HepG2 (cell line): Measurements from ENCODE around the gene FBXL13. TPM values are rescaled to one million over a fixed set of nuclear protein-coding genes. Genes with fewer than 3 reads are reported as not detected.

Experiments used
- ATAC-seq: fragments of 200-7000 bp; cut with Tn5 transposase; 3 replicates; pipeline ENCODE4 v1.9.1; 2020; ENCODE audit warnings: mild to moderate bottlenecking, moderate library complexity
- BruUV-seq: library from RNA; stranded (reverse); fragments of 400-500 nt; replicated peaks from 2 replicates; lab custom pipeline; 2021; lab: Mats Ljungman, UMichigan
- CTCF ChIA-PET: fragments of 300-600 bp; formaldehyde crosslinking; extraction: SDS; loops from one replicate; lab custom pipeline; 2021; ENCODE audit warnings: low total read pairs, inconsistent platforms, low intra/inter-chr PET ratio; lab: Yijun Ruan, JAX
- POLR2A ChIA-PET: fragments of 350-600 bp; sonication (Branson Sonifier 250); formaldehyde crosslinking; loops from one replicate; lab custom pipeline; 2020; ENCODE audit warnings: antibody characterized with exemption, inconsistent platforms; lab: Yijun Ruan, JAX
- DNase-seq: peaks from one replicate; pipeline ENCODE4 v3.0.0-alpha.2; 2015; ENCODE audit warnings: low spot score
- FAIRE-seq: peaks from 3 replicates; lab custom pipeline; 2011; peaks lifted over from hg19 to GRCh38; lab: Jason Lieb, UNC
- H2AFZ ChIP-seq: one replicate; pipeline ENCODE4 v1.6.1; 2011; ENCODE audit warnings: low read length, inconsistent platforms
- H3K27ac ChIP-seq: fragments of 300-600 bp; 3 replicates; pipeline ENCODE4 v1.8.0; 2011; ENCODE audit warnings: mixed run types, mild to moderate bottlenecking, mixed read lengths, low read length, inconsistent platforms; ENCODE audit not compliant: insufficient read depth; ENCODE audit errors: extremely low read length
- H3K27me3 ChIP-seq, 2 experiments: fragments of 200-600 bp in 1 of 2; 2 replicates in 1 of 2; 3 replicates in 1 of 2; pipeline versions ENCODE4 v1.6.0 to v1.8.0; 2011; ENCODE audit warnings: low read length in 2 of 2, mild to moderate bottlenecking in 2 of 2, moderate library complexity in 2 of 2, inconsistent platforms in 1 of 2; ENCODE audit not compliant: insufficient read depth in 2 of 2, control insufficient read depth in 1 of 2
- H3K36me3 ChIP-seq, 2 experiments: fragments of 200-600 bp in 1 of 2; replicated peaks in 1 of 2; 2 replicates in 1 of 2; 3 replicates in 1 of 2; pipeline versions ENCODE4 v1.5.1 to v1.8.0; 2011; ENCODE audit warnings: low read length in 2 of 2, inconsistent platforms in 1 of 2; ENCODE audit not compliant: insufficient read depth in 2 of 2, control insufficient read depth in 1 of 2
- H3K4me1 ChIP-seq: 2 replicates; pipeline ENCODE4 v1.5.1; 2012; ENCODE audit warnings: low read length, inconsistent platforms; ENCODE audit not compliant: insufficient read depth
- H3K4me2 ChIP-seq: 2 replicates; pipeline ENCODE4 v1.6.0; 2011; ENCODE audit warnings: low read depth, low read length, inconsistent platforms
- H3K4me3 ChIP-seq, 3 experiments: fragments of 200-600 bp in 1 of 3; sonication (generic), shearing (Covaris generic) in 1 of 3; replicated peaks in 1 of 3; 2 replicates each; pipeline ENCODE4 v1.5.1; 2011 to 2016; ENCODE audit warnings: low read length in 3 of 3, inconsistent platforms in 2 of 3, low read depth in 2 of 3, mild to moderate bottlenecking in 2 of 3, control low read depth in 1 of 3, mixed read lengths in 1 of 3; ENCODE audit not compliant: insufficient read depth in 1 of 3
- H3K79me2 ChIP-seq: one replicate; pipeline ENCODE4 v1.6.1; 2011; ENCODE audit warnings: low read length, inconsistent platforms; ENCODE audit not compliant: insufficient read depth
- H3K9ac ChIP-seq: 2 replicates; pipeline ENCODE4 v1.6.0; 2011; ENCODE audit warnings: mild to moderate bottlenecking, low read depth, low read length, inconsistent platforms; ENCODE audit not compliant: insufficient read depth
- H3K9me3 ChIP-seq: 2 replicates; pipeline ENCODE4 v1.5.1; 2012; ENCODE audit warnings: mild to moderate bottlenecking, low read length
- H4K20me1 ChIP-seq: 2 replicates; pipeline ENCODE4 v1.6.0; 2011; ENCODE audit warnings: inconsistent platforms, mild to moderate bottlenecking, low read length, moderate library complexity; ENCODE audit not compliant: insufficient read depth
- ARNT ChIP-seq: fragments of 450-650 bp; IDR thresholded peaks from 2 replicates; pipeline ENCODE4 v1.6.1; 2017
- MZF1 ChIP-seq: sonication (generic); formaldehyde crosslinking; IDR thresholded peaks from 2 replicates; pipeline ENCODE4 v1.8.1; 2023; ENCODE audit warnings: mild to moderate bottlenecking, missing genetic modification reagents, borderline replicate concordance
- PHF21A ChIP-seq: sonication (generic); formaldehyde crosslinking; IDR thresholded peaks from 2 replicates; pipeline ENCODE4 v1.5.0; 2020; ENCODE audit warnings: mild to moderate bottlenecking, missing genetic modification reagents
- RXRB ChIP-seq: IDR thresholded peaks from 2 replicates; pipeline ENCODE4 v1.6.1; 2016; ENCODE audit warnings: borderline replicate concordance, missing genetic modification reagents, missing compliant biosample characterization
- SCMH1 ChIP-seq: sonication (generic); formaldehyde crosslinking; IDR thresholded peaks from 2 replicates; pipeline ENCODE4 v1.9.0; 2021; ENCODE audit warnings: missing genetic modification reagents, mild to moderate bottlenecking, borderline replicate concordance
- TBX3 ChIP-seq: fragments of 450-650 bp; IDR thresholded peaks from 2 replicates; pipeline ENCODE4 v1.6.1; 2017; ENCODE audit warnings: antibody characterized with exemption, mild to moderate bottlenecking, inconsistent platforms, borderline replicate concordance
- ZC3H4 ChIP-seq: sonication (generic); formaldehyde crosslinking; IDR thresholded peaks from 2 replicates; pipeline ENCODE4 v1.4.0; 2020; ENCODE audit warnings: missing genetic modification reagents, borderline replicate concordance
- ZNF251 ChIP-seq: sonication (generic); formaldehyde crosslinking; IDR thresholded peaks from 2 replicates; pipeline ENCODE4 v1.9.0; 2021; ENCODE audit warnings: mild to moderate bottlenecking, missing genetic modification reagents
- ZNF263 ChIP-seq: sonication (generic); formaldehyde crosslinking; IDR thresholded peaks from 2 replicates; pipeline ENCODE4 v1.4.0; 2020; ENCODE audit warnings: missing genetic modification reagents
- ZNF598 ChIP-seq: sonication (generic); formaldehyde crosslinking; IDR thresholded peaks from 2 replicates; pipeline ENCODE4 v1.5.1; 2020; ENCODE audit warnings: mild to moderate bottlenecking, missing genetic modification reagents, borderline replicate concordance
- ZSCAN5A ChIP-seq: sonication (generic); formaldehyde crosslinking; IDR thresholded peaks from 2 replicates; pipeline ENCODE4 v1.8.0; 2022; ENCODE audit warnings: mild to moderate bottlenecking, missing genetic modification reagents, borderline replicate concordance
- WGBS: methylation state at CpG from one replicate; pipeline ENCODE4 v1.1.6; 2017; ENCODE audit warnings: low lambda C conversion rate; 5-methylcytosine and 5-hydroxymethylcytosine counted together
- in situ Hi-C: cut with HindIII; loops from 2 replicates; pipeline ENCODE4 v1.10.0; 2017; ENCODE audit warnings: low pct_unique_long_range_greater_than_20kb; ENCODE audit not compliant: extremely low pct_ligation_motif_present
- intact Hi-C: fragments of 100-400 bp; cut with micrococcal nuclease; formaldehyde crosslinking; loops from one replicate; pipeline ENCODE4 v1.10.0; 2022; ENCODE audit not compliant: unreplicated experiment
- polyA plus RNA-seq, 8 experiments: library from polyadenylated mRNA; depleted of rRNA in 3 of 8; stranded (reverse) in 7 of 8; unstranded in 1 of 8; fragments of >200 nt; fragmentation: Illumina TruSeq in 4 of 8; extraction: Trizol in 4 of 8; gene quantifications; 2 replicates each; pipeline versions ENCODE4 v1.2.1 to v1.2.3, GENCODE V29; 2011 to 2016; ENCODE audit warnings: low read depth in 4 of 8, missing spikeins in 1 of 8, mixed read lengths in 1 of 8; ENCODE audit not compliant: insufficient read depth in 1 of 8
- total RNA-seq, 5 experiments: library from RNA; depleted of rRNA; stranded (reverse); fragments of >200 nt; fragmentation: Illumina TruSeq; extraction: Trizol; gene quantifications; 2 replicates each; pipeline ENCODE4 v1.2.3, GENCODE V29; 2016; ENCODE audit warnings: low read depth in 1 of 5
- TF ChIP-seq, protein P1 (sequence below): IDR thresholded peaks from 2 replicates; pipeline ENCODE4 v1.6.1; 2016; ENCODE audit warnings: control low read depth
- TF ChIP-seq, protein P2 (sequence below): sonication (generic); formaldehyde crosslinking; IDR thresholded peaks from 2 replicates; pipeline ENCODE4 v1.8.1; 2023; ENCODE audit warnings: missing genetic modification reagents, inconsistent platforms, borderline replicate concordance
- TF ChIP-seq, protein P3 (sequence below): sonication (generic); formaldehyde crosslinking; IDR thresholded peaks from 2 replicates; pipeline ENCODE4 v1.4.0; 2020; ENCODE audit warnings: low read depth, mild to moderate bottlenecking, missing genetic modification reagents

The FBXL13 gene
- total and polyA plus RNA-seq, 2 of the 13 experiments (the other 11 are each of a cell fraction or from before 2014, with no cell fraction given): 0.24 to 0.77 TPM

- in situ Hi-C loops: no loop called here
- H4K20me1 ChIP-seq: no peaks in the 10 kb centered on the region
- no peaks in the 10 kb centered on the region for H3K27me3 ChIP-seq
- POLR2A ChIA-PET: no interaction called here
- 39% methylated on average over 2 of the region's 2 CpGs for WGBS
- peaks cover 9% of the 10 kb centered on the region for H3K9me3 ChIP-seq
- ATAC-seq (no peak), DNase-seq (no peak), FAIRE-seq (no peak)
- peaks cover 4% of the 10 kb centered on the region for H3K4me1 ChIP-seq
- intact Hi-C loops: no loop called here
- H3K9ac ChIP-seq: no peak overlapping the region
- no peak overlapping the region for H3K4me3 ChIP-seq
- TF ChIP-seq ZSCAN5A (CRISPR knock-in tag) (no peak), PHF21A (CRISPR knock-in tag) (no peak), MZF1 (no peak), TBX3 (no peak), ARNT (no peak), ZNF263 (CRISPR knock-in tag) (no peak), ZC3H4 (CRISPR knock-in tag) (no peak), SCMH1 (no peak), ZNF598 (CRISPR knock-in tag) (no peak), RXRB (no peak), ZNF251 (CRISPR knock-in tag) (no peak)
- TF ChIP-seq, protein P1, sequence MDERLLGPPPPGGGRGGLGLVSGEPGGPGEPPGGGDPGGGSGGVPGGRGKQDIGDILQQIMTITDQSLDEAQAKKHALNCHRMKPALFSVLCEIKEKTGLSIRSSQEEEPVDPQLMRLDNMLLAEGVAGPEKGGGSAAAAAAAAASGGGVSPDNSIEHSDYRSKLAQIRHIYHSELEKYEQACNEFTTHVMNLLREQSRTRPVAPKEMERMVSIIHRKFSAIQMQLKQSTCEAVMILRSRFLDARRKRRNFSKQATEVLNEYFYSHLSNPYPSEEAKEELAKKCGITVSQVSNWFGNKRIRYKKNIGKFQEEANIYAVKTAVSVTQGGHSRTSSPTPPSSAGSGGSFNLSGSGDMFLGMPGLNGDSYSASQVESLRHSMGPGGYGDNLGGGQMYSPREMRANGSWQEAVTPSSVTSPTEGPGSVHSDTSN (CRISPR knock-in tag): no peak
- TF ChIP-seq, protein P2, sequence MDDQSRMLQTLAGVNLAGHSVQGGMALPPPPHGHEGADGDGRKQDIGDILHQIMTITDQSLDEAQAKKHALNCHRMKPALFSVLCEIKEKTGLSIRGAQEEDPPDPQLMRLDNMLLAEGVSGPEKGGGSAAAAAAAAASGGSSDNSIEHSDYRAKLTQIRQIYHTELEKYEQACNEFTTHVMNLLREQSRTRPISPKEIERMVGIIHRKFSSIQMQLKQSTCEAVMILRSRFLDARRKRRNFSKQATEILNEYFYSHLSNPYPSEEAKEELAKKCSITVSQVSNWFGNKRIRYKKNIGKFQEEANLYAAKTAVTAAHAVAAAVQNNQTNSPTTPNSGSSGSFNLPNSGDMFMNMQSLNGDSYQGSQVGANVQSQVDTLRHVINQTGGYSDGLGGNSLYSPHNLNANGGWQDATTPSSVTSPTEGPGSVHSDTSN (CRISPR knock-in tag): no peak
- TF ChIP-seq, protein P3, sequence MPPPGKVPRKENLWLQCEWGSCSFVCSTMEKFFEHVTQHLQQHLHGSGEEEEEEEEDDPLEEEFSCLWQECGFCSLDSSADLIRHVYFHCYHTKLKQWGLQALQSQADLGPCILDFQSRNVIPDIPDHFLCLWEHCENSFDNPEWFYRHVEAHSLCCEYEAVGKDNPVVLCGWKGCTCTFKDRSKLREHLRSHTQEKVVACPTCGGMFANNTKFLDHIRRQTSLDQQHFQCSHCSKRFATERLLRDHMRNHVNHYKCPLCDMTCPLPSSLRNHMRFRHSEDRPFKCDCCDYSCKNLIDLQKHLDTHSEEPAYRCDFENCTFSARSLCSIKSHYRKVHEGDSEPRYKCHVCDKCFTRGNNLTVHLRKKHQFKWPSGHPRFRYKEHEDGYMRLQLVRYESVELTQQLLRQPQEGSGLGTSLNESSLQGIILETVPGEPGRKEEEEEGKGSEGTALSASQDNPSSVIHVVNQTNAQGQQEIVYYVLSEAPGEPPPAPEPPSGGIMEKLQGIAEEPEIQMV (CRISPR knock-in tag): no peak
- H3K36me3 ChIP-seq: no peaks in the 10 kb centered on the region
- no TSS peak for BruUV-seq
- H2AFZ ChIP-seq: no peak overlapping the region
- no peaks in the 10 kb centered on the region for H3K79me2 ChIP-seq
- H3K4me2 ChIP-seq: no peak overlapping the region
- CTCF ChIA-PET: no interaction called here
- no peak overlapping the region for H3K27ac ChIP-seq
These were observed 73.4 kb downstream of the FBXL13 start for GRCh38 chr7:103001210-103001609.
